ENCODE results near the gene MSH2.

Gene MSH2

DNA sequence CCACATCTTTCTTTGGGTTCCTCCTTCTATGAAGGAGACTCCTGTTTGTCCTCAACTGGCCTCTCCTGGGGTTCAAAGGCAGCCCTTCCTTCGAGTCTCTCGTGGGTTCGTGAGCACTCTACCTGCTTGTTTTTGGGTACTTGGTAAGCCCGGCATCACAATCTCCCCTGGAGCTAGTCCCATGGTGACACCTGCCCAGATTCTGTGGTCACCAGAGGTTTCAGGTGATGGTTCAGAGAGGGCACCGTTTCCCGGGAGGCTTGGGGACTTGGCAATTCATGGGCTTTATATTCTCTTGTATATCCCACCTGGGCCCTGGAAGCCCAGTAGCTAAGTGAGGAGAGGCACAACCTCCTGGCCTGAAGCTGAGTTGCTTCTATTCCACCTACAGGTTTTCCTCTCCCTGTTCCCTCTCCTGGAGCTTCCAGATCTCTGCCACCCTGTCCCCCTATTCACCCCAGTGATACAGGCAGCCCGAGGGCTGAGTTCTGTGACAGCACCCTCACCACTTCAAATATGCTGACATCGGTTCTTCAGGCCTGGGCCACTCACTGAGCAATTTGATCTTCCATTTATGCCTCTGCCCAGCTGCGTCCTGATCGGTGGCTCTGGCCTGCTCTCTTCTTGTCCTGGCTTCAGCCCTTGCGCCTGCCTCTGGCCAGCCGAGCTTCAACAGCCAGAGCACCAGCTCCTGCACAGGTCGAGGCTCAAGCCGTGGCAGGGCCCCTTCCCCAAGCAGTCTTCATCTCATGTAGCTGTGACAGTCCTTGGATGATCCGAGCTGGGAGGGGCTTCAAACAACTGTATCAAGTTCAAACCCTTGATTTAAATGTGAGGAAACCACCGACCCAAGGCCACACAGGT is 91.5 kb downstream of the MSH2 start:
- ATAC-seq, result no peak
- no peak for TF ChIP-seq ARNTL (CRISPR knock-in tag; IDR thresholded peaks at IDR 0.05; ENCODE audit: borderline replicate concordance, low read depth)
- no peak for TF ChIP-seq PPARA (CRISPR knock-in tag; IDR thresholded peaks at IDR 0.05; ENCODE audit: borderline replicate concordance)
- TF ChIP-seq, protein P1, sequence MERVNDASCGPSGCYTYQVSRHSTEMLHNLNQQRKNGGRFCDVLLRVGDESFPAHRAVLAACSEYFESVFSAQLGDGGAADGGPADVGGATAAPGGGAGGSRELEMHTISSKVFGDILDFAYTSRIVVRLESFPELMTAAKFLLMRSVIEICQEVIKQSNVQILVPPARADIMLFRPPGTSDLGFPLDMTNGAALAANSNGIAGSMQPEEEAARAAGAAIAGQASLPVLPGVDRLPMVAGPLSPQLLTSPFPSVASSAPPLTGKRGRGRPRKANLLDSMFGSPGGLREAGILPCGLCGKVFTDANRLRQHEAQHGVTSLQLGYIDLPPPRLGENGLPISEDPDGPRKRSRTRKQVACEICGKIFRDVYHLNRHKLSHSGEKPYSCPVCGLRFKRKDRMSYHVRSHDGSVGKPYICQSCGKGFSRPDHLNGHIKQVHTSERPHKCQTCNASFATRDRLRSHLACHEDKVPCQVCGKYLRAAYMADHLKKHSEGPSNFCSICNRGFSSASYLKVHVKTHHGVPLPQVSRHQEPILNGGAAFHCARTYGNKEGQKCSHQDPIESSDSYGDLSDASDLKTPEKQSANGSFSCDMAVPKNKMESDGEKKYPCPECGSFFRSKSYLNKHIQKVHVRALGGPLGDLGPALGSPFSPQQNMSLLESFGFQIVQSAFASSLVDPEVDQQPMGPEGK (CRISPR knock-in tag; IDR thresholded peaks at IDR 0.05; ENCODE audit: borderline replicate concordance), result no peak
- no peak for TF ChIP-seq ZFP30 (CRISPR knock-in tag; IDR thresholded peaks at IDR 0.05)
- TF ChIP-seq ESRRG (CRISPR knock-in tag; IDR thresholded peaks at IDR 0.05), result no peak
- no peak for TF ChIP-seq TCF4 (CRISPR knock-in tag; IDR thresholded peaks at IDR 0.05; ENCODE audit: borderline replicate concordance)
- no peak for TF ChIP-seq BACH2 (CRISPR knock-in tag; IDR thresholded peaks at IDR 0.05; ENCODE audit: borderline replicate concordance)
- TF ChIP-seq ZNF8 (CRISPR knock-in tag; IDR thresholded peaks at IDR 0.05), result no peak
- TF ChIP-seq ZC3H10 (CRISPR knock-in tag; IDR thresholded peaks at IDR 0.05), result no peak
- no peak for TF ChIP-seq ISL1 (CRISPR knock-in tag; IDR thresholded peaks at IDR 0.05)
- TF ChIP-seq SNAI2 (CRISPR knock-in tag; IDR thresholded peaks at IDR 0.05), result no peak
- no peak for TF ChIP-seq ZFP3 (CRISPR knock-in tag; IDR thresholded peaks at IDR 0.05)
- TF ChIP-seq RARB (CRISPR knock-in tag; IDR thresholded peaks at IDR 0.05), result no peak
- TF ChIP-seq, protein P2, sequence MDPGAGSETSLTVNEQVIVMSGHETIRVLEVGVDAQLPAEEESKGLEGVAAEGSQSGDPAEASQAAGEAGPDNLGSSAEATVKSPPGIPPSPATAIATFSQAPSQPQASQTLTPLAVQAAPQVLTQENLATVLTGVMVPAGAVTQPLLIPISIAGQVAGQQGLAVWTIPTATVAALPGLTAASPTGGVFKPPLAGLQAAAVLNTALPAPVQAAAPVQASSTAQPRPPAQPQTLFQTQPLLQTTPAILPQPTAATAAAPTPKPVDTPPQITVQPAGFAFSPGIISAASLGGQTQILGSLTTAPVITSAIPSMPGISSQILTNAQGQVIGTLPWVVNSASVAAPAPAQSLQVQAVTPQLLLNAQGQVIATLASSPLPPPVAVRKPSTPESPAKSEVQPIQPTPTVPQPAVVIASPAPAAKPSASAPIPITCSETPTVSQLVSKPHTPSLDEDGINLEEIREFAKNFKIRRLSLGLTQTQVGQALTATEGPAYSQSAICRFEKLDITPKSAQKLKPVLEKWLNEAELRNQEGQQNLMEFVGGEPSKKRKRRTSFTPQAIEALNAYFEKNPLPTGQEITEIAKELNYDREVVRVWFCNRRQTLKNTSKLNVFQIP (CRISPR knock-in tag; IDR thresholded peaks at IDR 0.05; ENCODE audit: borderline replicate concordance, low read depth), result no peak

DNA sequence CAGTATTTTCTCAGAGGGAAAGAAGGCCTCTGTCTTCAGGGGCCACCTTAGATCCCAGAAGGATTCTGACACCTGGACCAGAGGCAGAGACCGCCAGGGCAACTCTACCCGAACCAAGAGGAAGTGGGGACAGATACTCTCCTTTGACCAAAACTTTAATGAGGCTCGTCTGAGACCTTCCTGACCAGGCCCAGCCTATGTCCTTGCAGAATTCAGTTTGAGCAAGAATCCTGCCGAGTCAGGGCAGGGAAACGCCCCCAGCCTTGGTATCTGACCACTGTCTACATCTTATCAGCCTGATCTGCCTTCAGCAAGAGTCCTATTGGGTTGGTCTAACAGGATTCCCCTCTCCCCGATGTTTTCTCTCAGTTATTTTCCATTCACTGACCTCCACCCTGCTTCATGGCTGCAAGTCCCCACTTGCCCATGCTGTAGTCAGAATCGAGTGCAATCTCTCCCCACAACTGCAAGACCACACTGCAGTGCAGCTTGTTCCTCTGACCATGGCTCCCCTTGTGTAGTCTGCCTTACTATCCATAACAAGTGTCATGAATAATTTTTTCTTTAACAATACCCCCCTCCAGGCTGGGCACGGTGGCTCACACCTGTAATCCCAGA is 95.0 kb downstream of the MSH2 start:
- TF ChIP-seq, protein P3, sequence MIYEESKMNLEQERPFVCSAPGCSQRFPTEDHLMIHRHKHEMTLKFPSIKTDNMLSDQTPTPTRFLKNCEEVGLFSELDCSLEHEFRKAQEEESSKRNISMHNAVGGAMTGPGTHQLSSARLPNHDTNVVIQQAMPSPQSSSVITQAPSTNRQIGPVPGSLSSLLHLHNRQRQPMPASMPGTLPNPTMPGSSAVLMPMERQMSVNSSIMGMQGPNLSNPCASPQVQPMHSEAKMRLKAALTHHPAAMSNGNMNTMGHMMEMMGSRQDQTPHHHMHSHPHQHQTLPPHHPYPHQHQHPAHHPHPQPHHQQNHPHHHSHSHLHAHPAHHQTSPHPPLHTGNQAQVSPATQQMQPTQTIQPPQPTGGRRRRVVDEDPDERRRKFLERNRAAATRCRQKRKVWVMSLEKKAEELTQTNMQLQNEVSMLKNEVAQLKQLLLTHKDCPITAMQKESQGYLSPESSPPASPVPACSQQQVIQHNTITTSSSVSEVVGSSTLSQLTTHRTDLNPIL (CRISPR knock-in tag; IDR thresholded peaks at IDR 0.05; ENCODE audit: low read depth), result no peak
- TF ChIP-seq TCF4 (CRISPR knock-in tag; IDR thresholded peaks at IDR 0.05; ENCODE audit: borderline replicate concordance) (no peak), CSDC2 (CRISPR knock-in tag; IDR thresholded peaks at IDR 0.05) (no peak), BACH2 (CRISPR knock-in tag; IDR thresholded peaks at IDR 0.05; ENCODE audit: borderline replicate concordance) (no peak), SNAI2 (CRISPR knock-in tag; IDR thresholded peaks at IDR 0.05) (no peak), ZNF8 (CRISPR knock-in tag; IDR thresholded peaks at IDR 0.05) (no peak), ISL1 (CRISPR knock-in tag; IDR thresholded peaks at IDR 0.05) (no peak), PPARA (CRISPR knock-in tag; IDR thresholded peaks at IDR 0.05; ENCODE audit: borderline replicate concordance) (no peak), ZC3H10 (CRISPR knock-in tag; IDR thresholded peaks at IDR 0.05) (no peak), RARB (CRISPR knock-in tag; IDR thresholded peaks at IDR 0.05) (no peak)
- TF ChIP-seq, protein P4, sequence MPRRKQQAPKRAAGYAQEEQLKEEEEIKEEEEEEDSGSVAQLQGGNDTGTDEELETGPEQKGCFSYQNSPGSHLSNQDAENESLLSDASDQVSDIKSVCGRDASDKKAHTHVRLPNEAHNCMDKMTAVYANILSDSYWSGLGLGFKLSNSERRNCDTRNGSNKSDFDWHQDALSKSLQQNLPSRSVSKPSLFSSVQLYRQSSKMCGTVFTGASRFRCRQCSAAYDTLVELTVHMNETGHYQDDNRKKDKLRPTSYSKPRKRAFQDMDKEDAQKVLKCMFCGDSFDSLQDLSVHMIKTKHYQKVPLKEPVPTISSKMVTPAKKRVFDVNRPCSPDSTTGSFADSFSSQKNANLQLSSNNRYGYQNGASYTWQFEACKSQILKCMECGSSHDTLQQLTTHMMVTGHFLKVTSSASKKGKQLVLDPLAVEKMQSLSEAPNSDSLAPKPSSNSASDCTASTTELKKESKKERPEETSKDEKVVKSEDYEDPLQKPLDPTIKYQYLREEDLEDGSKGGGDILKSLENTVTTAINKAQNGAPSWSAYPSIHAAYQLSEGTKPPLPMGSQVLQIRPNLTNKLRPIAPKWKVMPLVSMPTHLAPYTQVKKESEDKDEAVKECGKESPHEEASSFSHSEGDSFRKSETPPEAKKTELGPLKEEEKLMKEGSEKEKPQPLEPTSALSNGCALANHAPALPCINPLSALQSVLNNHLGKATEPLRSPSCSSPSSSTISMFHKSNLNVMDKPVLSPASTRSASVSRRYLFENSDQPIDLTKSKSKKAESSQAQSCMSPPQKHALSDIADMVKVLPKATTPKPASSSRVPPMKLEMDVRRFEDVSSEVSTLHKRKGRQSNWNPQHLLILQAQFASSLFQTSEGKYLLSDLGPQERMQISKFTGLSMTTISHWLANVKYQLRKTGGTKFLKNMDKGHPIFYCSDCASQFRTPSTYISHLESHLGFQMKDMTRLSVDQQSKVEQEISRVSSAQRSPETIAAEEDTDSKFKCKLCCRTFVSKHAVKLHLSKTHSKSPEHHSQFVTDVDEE (CRISPR knock-in tag; IDR thresholded peaks at IDR 0.05), result no peak
- TF ChIP-seq, protein P1 (CRISPR knock-in tag; IDR thresholded peaks at IDR 0.05; ENCODE audit: borderline replicate concordance), result no peak
- no peak for ATAC-seq

DNA sequence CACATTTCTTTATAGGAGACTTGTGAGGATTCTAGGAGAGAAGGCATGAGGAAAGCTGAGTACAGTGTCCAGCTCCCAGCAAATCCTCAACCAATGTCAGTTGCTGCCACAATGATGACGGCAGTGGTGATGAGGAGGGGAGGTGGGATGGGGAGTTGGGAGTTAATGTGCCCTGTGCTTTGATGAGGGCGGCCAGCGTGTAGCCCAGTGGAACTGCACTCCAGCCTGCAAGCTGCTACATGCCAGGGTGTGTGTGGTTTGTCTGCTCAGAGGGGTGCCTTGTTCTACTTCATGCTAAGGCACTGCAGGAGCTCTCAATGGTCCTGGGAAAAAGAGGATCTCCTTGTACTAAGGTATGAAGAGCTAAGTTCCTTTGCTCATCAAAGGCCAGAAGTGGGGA is 96.1 kb downstream of the MSH2 start:
- TF ChIP-seq BACH2 (CRISPR knock-in tag; IDR thresholded peaks at IDR 0.05; ENCODE audit: borderline replicate concordance), result no peak
- TF ChIP-seq CSDC2 (CRISPR knock-in tag; IDR thresholded peaks at IDR 0.05), result no peak
- TF ChIP-seq ISL1 (CRISPR knock-in tag; IDR thresholded peaks at IDR 0.05), result no peak
- TF ChIP-seq, protein P1 (CRISPR knock-in tag; IDR thresholded peaks at IDR 0.05; ENCODE audit: borderline replicate concordance), result no peak
- TF ChIP-seq ZFP30 (CRISPR knock-in tag; IDR thresholded peaks at IDR 0.05), result no peak
- TF ChIP-seq ARNTL (CRISPR knock-in tag; IDR thresholded peaks at IDR 0.05; ENCODE audit: borderline replicate concordance, low read depth), result no peak
- TF ChIP-seq PPARA (CRISPR knock-in tag; IDR thresholded peaks at IDR 0.05; ENCODE audit: borderline replicate concordance), result no peak
- no peak for TF ChIP-seq SNAI2 (CRISPR knock-in tag; IDR thresholded peaks at IDR 0.05)
- ATAC-seq, result no peak

Measured in SK-N-SH treated with all-trans-retinoic acid at 6 μM for 48 hours (cell line).